Activated T-helper 1 cell treated with anti-CD3 and anti-CD28 coated beads, Interleukin-2, amount 50 U/mL, for 16 hours (primary cell): ENCODE measurements around the gene AFTPH.

Experiments used
- DNase-seq, 2 donors: peaks; one replicate each; pipeline ENCODE4 v3.0.0-alpha.2; 2020; ENCODE audit warnings: low read depth in 1 of 2, low spot score in 1 of 2

The AFTPH gene

DNA sequence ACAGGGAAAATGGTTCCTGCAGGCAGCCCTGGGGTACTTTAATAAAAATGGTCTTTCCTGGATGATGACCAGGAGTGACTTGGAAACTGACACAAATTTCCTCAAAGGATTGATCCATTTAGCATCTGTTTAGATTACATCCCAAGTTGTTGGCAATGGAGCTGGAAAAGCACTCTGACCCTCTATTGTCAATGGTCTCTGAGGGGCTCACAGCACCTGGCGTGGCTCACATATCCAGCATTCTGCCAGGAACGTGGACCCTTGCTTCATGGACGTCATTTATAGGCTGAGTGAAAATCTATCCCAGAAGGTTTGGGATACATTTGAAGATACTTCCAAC lies 85.8 kb downstream of the AFTPH start:
- no peak for DNase-seq

DNA sequence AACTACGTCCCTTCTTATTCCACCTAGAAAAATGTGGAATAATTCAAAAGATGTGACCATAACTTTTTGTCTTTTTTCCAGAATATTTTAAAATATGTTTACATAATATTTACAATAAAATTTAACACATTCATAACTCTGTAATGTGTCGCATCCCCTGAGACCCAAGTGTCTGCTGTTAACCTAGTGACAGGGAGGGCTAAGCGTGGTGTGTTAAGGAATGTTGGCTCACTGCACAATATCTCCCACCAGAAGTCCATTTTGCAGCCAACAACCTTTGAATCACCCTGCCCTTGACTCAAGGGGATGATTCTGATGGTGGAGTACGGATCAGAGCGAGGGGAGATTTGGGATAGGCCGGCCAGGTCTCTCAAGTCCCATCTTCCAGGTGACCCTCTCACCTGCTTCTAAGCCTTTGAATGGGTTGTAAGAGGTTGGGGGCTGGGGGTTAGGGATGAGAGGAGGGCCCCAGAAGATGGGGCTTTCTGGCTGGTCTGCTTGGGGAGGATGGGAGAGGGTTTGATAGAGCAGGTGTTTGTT lies 86.3 kb downstream of the AFTPH start:
- no peak for DNase-seq

DNA sequence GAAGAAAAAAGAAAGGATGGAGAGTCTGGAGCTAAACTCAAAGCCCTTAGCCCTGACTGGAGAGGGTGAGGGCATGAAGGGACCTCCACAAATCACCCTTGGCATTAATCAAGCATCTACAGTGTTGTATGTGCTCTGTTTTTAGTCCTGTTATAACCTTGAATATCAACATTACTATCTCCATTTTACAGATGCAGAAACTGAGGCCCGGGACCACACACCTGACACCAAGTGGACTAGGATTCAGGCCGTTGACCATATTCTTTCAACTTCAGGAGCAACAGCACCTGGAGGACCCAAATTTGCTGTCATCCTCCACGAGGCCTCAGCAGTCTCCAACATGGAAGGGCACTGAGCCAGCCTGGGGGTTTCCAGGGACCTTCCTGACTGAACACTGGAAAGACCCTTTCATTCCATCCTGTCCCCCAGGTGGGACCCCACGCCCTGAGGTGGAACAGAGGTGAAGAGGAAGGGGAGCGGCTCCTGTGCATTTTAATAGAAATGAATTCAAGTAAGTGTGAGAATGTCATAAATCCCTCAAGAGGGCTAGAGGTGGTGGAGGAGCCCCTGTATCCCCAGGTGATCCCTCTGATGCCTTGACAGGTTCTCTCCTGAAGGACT lies 88.6 kb downstream of the AFTPH start:
- DNase-seq: no peak

DNA sequence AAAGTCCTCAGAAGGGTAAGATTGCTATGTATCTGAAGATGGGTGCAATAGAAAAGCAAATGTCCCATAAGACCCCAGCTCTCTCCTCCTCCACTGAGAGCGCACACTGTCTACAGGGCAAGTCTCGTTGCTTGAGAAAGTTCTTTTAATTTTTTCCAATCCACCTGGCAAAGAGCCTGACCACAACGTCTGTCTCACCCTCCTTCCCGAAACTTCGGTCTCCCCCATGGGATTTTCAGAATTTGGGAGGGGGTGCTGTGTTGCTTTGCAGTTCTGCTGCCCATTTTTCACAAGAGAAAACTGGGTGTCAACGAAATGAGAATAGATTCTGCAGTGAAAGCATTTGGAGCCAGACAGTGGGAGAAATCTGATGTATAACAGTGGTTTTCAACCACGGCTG lies 89.1 kb downstream of the AFTPH start:
- DNase-seq: no peak

DNA sequence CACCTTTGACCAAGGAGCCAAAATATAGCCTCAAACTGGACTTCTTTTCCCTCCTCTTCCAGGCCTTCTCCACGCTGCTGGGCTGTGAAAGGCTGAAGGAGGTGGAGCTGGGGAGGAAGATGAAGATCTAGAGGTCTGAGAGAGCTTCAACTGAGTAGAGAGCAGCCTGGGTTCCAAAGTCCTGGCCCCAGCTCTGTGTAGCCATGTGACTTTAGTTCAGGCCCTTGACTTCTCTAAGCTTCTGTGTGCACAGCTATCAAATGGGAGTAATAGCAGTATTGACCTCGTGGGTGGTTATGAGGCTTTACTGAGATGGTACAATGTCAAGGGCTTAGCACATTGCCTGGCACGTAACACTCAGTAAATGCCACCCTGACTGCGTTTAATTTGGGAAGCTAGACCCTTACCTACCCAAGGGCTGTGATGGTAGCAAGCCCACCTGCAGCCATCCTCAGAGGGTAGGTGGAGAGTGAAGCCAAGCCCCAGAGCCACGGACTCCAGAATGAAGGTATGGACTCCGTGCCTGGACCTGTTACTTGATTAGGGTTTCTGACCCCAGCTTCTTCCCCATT lies 91.2 kb downstream of the AFTPH start:
- DNase-seq: no peak

DNA sequence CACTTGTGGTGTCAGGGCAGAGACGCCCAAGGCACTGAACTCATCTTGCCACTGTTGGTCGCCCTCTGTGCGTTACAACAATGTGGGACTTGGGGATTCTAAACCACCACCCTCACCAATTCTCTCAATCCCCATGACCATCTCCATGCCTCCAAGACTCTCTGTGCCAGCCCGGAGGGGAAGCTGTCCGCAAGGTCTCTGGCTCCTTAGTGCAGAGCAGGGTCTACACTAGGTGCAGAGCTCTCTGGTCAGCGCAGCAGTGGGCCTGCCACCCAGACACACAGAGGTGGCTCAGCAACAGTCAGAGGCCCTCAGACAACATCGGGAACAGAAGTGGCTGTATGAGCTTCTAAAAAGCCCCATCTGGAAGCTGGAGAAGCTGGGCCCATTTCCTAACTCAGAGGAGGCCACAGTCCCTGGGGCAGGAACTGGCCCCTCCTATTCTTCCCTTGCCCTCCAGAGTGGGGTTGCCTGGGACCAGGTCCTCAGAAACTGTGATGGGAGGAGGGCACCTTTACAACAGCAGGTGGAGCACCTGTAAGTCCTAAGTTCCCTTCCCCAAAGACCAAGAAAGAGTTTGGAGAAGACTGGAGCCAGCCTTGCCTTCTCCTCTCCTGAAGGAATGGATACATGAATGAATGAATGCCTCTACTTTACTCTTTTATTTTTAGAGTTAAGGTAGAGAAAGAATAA lies 91.9 kb downstream of the AFTPH start:
- no peak for DNase-seq

DNA sequence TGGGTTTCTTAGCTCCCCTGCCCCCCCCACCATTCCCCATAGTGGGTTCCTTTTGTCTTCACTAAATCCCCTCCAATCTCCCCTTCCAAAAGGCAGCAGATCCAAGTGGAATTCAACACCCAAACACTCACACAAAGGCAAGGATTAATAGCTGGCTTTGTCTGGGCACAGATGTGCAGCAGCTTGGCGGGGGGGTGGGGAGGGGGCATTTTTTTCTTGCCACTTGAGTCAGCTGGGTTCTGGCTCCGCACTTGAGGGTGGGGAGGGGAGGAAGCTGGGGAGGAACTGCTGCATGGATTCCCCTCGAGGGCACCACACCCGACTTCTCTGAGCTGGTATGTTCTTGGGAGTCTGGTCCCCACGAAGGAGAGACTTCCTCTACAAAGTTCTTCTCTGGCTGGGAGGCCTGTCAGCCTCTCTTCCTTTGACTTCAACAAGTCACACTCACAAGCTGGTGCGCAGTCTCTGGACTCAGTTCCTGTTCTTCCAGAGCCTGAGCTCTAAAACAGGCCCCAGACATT lies 93.6 kb downstream of the AFTPH start:
- no peak for DNase-seq

DNA sequence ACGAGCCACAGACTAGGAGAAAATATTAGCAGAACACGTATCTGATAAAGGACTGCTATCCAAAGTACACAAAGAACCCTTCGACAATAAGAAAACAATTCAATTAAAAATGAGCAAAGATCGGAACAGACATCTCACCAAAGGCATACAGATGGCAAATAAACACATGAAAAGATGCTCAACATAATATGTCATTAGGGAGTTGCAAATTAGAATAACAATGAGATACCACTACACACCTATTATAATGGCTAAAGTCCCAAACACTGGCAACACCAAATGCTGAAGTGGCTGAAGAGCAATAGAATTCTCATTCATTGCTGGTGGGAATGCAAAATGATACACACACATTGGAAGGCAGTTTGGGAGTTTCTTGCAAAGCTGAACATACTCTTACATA lies 96.5 kb downstream of the AFTPH start:
- DNase-seq: no peak

DNA sequence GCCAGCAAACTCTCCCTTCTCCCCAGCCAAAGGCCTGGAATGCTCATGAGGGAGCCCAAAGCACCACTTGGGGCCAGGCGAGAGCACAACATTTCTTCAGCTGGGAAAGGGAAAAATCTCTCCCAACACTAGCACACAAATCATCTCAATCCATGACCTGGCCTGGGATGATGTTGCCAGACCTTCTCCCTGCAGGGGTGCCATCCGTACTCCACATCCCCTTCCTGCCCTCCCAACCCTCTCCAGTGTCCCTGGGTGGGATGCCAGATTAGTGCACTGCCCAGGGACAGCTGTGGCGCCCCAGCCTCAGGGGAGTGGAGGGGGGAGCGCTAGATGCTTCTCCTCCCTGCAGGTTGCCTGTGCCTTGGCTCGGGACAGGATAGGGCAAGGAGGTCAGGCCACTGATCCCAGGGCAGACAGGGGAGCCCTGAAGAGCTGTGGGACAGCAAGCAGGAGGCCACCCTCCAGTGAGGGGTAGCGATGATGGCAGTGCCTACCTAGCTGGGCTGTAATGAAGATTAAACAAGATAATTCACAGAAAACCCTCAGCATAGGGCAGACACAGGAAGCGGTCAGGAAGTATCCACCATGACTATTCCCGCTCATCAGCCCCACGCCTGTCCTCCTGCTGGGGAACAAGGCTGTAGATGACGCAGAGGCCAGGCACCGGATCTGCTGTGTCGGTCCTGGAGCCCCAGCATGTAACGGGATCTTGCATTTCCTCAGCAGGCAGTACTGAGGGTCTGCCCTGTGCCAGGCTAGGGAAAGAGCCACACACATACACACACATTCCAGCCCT lies 98.5 kb downstream of the AFTPH start:
- DNase-seq: no peak

DNA sequence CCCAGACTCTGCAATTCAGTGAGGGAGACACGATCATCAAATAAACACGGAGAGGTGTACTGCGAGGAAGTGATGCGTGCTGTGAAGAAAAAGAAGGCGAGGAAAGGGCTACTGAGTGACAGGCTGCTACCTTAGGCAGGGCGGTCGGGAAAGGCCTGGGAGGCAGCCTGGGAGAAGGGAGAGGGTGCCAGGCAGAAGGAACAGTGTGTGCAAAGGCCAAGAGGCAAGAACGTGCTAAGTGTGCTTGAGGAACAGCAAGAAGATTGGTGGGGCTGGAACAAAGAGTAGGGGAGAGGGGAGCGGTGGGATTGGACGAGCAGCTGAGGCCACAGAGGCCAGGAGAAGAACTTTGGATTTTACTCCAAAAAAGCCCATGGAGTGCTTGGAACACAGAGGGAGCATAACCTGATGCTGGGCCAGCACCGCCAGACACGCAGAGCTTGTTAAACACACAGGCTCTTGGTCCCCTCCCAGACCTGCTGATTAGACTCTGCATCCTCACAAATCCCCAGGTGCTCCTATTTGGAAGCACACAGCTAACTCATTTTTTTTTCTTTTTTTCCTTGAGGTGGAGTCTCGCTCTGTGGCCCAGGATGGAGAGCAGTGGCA lies 99.2 kb downstream of the AFTPH start:
- DNase-seq: no peak

DNA sequence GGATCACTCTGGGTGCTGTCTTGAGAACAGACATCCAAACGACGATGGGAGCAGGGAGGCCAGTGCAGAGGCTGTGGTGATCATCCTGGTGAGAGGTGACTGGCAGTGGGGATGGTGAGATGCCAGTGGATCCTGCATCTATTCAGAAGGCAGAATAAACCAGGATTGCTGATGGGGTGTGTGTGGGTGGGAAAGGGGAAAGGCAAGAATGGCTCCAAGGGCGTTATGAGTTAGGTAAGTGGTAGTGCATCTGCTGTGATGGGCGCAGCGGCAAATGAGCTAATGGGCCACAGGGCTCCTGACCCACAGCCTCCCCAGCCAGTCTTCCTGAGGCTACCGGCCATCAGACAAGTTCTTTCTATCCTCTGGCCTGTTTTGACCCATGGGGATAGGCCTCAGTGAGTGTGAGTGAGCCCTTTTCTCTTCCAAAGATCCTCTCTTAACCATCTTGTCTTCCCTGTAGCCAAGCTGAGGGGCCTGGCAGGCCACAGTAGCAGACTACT lies 100.0 kb downstream of the AFTPH start:
- no peak for DNase-seq

DNA sequence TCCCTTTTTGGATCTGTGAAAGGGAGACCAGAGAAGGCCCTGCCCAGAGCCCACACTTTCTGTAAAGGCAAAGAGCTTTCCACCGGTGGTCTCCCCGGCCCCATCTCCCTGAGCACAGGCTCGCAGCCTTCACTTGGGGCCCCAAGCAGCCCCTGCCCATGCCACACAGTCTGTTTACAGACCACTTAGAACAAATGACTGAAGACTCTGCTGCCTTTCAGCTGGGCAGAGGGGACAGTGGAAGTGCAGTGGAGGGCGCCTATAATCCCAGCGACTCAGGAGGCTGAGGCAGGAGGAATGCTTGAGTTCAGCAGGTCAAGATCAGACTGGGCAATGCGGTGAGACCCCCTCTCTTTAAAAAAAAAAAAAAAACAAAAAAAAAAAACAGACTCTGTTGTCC lies 100.7 kb downstream of the AFTPH start:
- DNase-seq: no peak

DNA sequence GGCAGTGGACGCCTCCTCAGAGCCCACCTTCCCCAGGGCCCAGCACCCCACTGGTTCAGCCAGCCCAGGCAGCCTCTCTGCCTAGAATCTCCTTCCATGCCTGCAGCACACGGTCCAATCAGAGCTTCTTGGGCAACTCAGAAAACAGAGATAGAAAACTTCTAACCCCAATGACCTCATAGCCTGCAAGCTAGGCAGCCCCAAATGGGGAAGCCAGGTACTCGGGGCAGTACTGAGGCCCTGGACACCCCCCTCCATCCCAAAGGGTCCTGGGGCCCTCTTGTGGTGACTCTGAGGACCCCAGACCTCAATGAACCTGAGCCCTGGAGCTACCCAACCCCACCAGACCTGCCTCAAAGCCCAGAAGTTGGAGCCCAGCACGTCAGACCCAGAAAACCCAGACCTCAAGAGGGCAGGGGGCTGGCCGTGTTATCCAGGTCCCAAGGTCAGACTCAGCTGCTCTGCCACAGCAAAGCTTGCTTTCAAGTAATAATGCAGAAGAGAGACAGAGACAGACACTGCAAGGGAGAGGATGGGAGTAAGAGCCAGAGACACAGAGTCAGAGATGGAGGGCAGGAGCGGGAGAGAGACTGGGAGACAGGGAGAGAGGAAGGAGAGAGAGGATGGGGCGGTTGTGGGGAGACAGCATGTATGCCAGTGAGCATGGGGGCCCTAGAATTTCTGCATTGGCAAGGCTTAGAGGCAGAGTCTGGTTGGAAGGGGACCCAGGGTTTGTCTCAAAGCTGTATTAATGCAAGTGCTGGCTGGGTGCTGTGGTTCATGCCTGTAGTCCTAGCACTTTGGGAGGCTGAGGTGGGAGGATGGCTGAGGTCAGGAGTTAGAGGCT lies 101.4 kb downstream of the AFTPH start:
- DNase-seq: no peak

DNA sequence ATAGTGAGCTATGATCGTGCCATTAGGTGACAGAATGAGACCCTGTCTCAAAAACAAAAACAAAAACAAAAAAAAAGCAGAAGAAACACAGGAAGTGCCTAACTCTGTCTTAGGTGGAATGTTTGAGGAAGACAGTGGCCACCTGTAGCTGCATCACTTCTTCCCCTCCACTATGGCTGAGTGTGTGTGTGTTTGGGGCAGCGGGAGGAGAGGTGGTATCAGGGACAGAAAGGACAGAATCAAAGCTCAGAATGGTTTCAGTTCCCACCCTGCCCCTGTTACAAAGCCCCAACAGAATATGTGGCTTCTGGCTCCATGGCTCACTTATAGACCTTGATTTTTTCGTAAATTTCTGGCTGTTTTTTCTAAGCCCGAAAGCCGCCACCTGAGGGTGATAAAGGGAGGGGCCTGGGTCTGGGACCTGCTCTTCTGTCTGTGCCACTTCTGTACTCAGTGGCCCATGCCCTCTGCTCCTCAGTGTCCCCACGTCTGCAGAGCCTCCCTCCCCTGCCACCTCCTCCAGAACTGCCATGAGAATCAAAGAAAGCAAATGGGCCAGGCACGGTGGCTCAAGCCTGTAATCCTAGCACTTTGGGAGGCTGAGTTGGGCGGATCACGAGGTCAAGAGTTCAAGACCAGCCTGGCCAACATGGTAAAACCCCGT lies 102.2 kb downstream of the AFTPH start:
- DNase-seq: no peak

DNA sequence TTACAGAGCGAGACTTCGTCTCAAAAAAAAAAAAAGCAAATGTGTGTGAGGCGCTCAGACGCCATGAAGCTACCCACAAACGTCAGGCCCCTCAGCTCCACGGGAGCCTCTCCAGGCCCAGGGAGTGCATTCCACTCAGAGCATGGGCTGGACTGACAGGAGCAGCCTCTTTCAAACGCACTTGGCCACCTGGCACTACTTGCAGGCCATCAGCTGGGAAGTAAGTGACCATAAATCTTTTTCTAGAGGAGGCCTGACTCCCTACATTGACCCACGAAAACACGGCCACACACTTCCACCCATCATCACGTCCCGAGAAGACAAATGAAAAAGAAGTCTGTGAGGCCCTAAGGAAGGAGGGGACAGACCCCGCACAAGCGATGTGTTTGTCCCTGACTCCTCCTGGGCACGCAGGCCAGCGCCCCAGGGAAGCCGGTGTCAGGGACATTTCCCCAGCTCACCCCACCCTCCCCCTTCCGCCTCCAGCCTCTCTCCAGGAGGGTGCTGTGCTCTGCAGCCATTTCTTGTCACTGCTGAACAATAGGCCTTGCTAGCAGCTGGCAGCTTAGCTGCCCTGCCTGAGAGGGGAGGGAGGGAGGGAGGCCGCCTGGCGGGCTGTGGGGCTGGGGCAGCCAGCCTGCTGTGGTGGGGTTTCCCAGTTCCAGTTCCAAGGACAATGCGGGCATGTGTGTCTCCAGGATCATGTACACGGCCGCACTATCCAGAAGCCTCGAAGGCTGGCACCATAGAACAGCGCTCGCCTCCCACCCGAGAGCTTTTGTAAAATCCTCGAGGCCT lies 103.0 kb downstream of the AFTPH start:
- DNase-seq: no peak

DNA sequence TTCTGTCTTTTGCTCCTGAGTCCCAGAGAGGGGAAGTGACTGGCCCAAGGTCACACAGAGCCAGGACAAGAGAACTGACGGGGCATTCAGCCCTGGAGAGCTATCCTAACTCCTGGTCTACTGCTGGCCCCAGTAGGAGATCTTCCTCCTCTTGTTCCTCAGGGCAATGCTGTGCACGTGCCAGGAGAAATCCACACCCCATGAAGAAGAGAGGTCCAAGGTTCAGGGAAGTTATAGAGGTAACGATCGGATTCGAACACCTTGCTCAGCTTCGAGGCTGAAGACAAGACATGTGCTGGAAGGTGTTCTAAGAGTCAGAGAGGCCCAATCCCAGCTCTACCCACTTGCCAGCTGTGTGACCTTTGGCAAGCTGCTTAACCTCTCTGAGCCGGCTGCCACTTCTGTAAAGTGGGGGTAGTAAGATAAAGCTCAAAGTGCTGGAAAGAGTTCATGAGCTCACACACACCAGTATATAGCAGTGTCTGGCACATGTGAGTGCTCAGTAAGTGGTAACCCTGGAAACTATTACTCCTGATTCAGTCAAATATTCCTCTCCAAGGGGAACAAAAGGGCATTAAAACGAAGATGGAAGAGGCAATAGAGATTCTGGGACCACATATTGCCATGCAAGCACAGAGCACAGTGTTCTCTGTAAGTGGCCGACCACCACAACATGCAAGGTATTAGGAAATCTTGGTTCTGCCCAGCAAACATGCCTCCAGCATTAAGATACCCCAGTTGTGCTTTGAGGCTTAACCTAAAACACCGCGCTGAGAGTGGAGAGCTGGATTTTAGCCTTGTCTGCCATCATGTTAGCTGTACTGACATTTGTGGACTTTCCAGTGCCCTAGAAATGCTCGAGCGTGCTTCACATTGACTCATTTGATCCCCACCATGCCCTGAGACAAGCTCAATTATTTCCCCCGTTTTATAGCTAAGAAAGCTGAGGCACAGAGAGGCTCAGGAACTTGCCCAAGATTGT lies 104.0 kb downstream of the AFTPH start:
- DNase-seq: no peak

DNA sequence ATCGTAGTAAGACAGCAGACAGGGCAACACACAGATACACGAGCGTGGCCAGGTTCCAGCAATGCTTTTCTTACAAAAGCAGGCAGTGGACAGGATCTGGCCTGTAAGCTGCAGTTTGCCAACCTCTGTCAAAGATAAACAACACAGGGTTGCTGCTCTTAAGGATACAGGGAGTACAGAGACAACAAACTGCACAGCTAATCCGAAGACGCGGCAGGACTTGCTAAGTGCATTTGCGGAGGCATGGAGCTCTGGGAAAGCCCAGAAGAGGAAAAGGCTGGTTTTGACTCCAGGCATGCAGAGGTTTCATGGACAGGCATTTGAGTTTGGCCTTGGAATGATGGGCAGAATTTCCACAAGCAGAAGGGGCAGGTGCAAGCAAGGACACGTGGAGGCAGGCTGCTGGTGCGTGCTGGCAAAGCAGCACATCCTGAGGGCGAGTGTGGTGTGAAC lies 105.2 kb downstream of the AFTPH start:
- DNase-seq: no peak
